Measurements from ENCODE around the gene OR51D1. TPM values are rescaled to one million over a fixed set of nuclear protein-coding genes. Genes with fewer than 3 reads are reported as not detected.

OR51D1 gene
- polyA plus RNA-seq, 1 donor (not counting 4 experiments of a cell fraction or from before 2014, with no cell fraction given) = not detected

DNA sequence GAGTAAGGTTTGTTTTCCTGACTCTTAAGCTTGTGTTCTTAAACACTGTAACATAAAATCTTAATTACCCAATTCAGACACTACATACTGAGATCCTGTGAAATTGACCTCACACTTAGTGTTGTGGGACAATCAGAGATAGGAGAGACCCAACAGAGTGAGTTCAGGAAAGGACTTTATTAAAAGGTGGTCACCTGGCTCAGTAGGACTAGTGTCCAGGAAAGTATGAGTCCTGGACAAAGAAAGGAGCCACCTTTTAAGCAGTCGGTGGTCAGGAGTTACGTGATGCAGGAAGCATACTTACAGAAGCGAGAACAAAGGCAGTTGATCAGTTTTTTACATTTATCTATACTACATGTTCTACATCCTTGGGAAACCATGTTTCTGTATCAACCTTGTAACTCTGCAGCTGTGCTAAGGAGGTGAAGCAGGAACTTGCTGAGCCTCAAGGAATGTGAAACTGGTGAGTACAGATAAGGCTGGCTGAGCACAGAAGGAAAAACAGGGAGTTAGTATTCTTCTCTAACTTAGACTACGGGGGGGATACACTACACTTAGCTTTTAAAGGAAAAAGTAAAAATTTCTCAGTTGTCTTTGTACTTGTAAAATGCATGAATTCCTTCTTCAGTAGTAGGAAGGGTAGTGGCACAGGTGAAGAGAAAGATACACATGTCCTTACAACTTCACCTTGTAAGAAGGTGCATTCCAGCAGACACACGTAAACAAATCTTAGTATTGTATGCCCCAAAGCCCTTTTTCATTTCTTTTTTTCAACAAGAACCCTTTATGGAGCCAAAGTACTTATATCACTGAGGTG, 21.6 kb downstream of the OR51D1 start:
- no peak overlapping the region for H3K4me2 ChIP-seq (ENCODE audit: control insufficient read depth, extremely low read depth, insufficient read depth, low read depth, low read length)
- DNase-seq (ENCODE audit: low read depth, low spot score) (no peak), FAIRE-seq (no peak)
- H3K27me3 ChIP-seq (ENCODE audit: control insufficient read depth, extremely low read depth, insufficient read depth, low read length) = no peaks in the 10 kb centered on the region
- no peak overlapping the region for H2AFZ ChIP-seq (ENCODE audit: control insufficient read depth, low read length)
- no peaks in the 10 kb centered on the region for H3K9me3 ChIP-seq (ENCODE audit: control insufficient read depth, low read depth, low read length)
- no peaks in the 10 kb centered on the region for H3K9me1 ChIP-seq (ENCODE audit: control insufficient read depth, extremely low read depth, insufficient read depth, low read length)
- H3K79me2 ChIP-seq (ENCODE audit: control insufficient read depth, insufficient read depth, low read length) = no peaks in the 10 kb centered on the region
- H3K36me3 ChIP-seq (ENCODE audit: control insufficient read depth in 2 of 2, extremely low read depth in 1 of 2, insufficient read depth in 2 of 2, low read length in 2 of 2) = no peaks in the 10 kb centered on the region
- dilution Hi-C loops (cut with MboI; ENCODE audit: extremely low pct_ligation_motif_present, low sequenced_read_pairs) = no loop called here
- no peaks in the 10 kb centered on the region for H4K20me1 ChIP-seq (ENCODE audit: control insufficient read depth, extremely low read depth, insufficient read depth, low read length)
- TF ChIP-seq, protein P1, sequence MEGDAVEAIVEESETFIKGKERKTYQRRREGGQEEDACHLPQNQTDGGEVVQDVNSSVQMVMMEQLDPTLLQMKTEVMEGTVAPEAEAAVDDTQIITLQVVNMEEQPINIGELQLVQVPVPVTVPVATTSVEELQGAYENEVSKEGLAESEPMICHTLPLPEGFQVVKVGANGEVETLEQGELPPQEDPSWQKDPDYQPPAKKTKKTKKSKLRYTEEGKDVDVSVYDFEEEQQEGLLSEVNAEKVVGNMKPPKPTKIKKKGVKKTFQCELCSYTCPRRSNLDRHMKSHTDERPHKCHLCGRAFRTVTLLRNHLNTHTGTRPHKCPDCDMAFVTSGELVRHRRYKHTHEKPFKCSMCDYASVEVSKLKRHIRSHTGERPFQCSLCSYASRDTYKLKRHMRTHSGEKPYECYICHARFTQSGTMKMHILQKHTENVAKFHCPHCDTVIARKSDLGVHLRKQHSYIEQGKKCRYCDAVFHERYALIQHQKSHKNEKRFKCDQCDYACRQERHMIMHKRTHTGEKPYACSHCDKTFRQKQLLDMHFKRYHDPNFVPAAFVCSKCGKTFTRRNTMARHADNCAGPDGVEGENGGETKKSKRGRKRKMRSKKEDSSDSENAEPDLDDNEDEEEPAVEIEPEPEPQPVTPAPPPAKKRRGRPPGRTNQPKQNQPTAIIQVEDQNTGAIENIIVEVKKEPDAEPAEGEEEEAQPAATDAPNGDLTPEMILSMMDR (optimal IDR thresholded peaks at IDR 0.05 in 1 of 3, IDR thresholded peaks at IDR 0.05 in 1 of 3, conservative IDR thresholded peaks at IDR 0.05 in 1 of 3; ENCODE audit: extremely low read depth in 1 of 3, insufficient read depth in 2 of 3, low read length in 3 of 3) = no peak
- no peak for TF ChIP-seq EZH2 (IDR thresholded peaks at IDR 0.05; ENCODE audit: low read length)
- no peaks in the 10 kb centered on the region for H3K4me1 ChIP-seq (ENCODE audit: control insufficient read depth, extremely low read depth, insufficient read depth, low read length)
- H3K4me3 ChIP-seq (ENCODE audit: control insufficient read depth in 2 of 3, extremely low read depth in 1 of 3, insufficient read depth in 2 of 3, low read depth in 1 of 3, low read length in 3 of 3) = no peak overlapping the region
- H3K27ac ChIP-seq (ENCODE audit: control insufficient read depth, insufficient read depth, low read length) = no peak overlapping the region
- H3K9ac ChIP-seq (ENCODE audit: control insufficient read depth, extremely low read depth, insufficient read depth, low read length) = no peak overlapping the region

DNA sequence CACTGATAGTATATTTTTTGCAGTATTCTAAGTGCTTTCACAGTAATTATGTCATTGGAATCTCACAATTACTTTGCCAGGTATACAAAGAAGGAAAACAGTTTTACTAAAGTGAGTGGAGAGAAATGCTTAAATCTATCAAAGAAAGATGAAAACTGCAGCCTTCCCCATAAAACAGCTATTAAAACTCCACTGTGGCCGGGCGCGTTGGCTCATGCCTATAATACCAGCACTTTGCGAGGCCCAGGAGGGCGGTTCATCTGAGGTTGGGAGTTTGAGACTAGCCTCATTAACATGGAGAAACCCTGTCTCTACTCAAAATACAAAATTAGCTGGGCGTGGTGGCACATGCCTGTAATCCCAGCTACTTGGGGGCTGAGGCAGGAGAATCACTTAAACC, 25.6 kb downstream of the OR51D1 start:
- DNase-seq (ENCODE audit: low read depth, low spot score) = no peak
- no peak overlapping the region for H2AFZ ChIP-seq (ENCODE audit: control insufficient read depth, low read length)
- FAIRE-seq = no peak
- no peaks in the 10 kb centered on the region for H3K27me3 ChIP-seq (ENCODE audit: control insufficient read depth, extremely low read depth, insufficient read depth, low read length)
- H3K4me3 ChIP-seq (ENCODE audit: control insufficient read depth in 2 of 3, extremely low read depth in 1 of 3, insufficient read depth in 2 of 3, low read depth in 1 of 3, low read length in 3 of 3) = no peak overlapping the region
- dilution Hi-C loops (cut with MboI; ENCODE audit: extremely low pct_ligation_motif_present, low sequenced_read_pairs) = no loop called here
- H3K4me1 ChIP-seq (ENCODE audit: control insufficient read depth, extremely low read depth, insufficient read depth, low read length) = no peaks in the 10 kb centered on the region
- H3K9ac ChIP-seq (ENCODE audit: control insufficient read depth, extremely low read depth, insufficient read depth, low read length) = no peak overlapping the region
- H3K36me3 ChIP-seq (ENCODE audit: control insufficient read depth in 2 of 2, extremely low read depth in 1 of 2, insufficient read depth in 2 of 2, low read length in 2 of 2) = no peaks in the 10 kb centered on the region
- TF ChIP-seq, protein P1 (optimal IDR thresholded peaks at IDR 0.05 in 1 of 3, IDR thresholded peaks at IDR 0.05 in 1 of 3, conservative IDR thresholded peaks at IDR 0.05 in 1 of 3; ENCODE audit: extremely low read depth in 1 of 3, insufficient read depth in 2 of 3, low read length in 3 of 3) = no peak
- no peak for TF ChIP-seq EZH2 (IDR thresholded peaks at IDR 0.05; ENCODE audit: low read length)
- H3K9me3 ChIP-seq (ENCODE audit: control insufficient read depth, low read depth, low read length) = no peaks in the 10 kb centered on the region
- no peak overlapping the region for H3K27ac ChIP-seq (ENCODE audit: control insufficient read depth, insufficient read depth, low read length)
- H3K9me1 ChIP-seq (ENCODE audit: control insufficient read depth, extremely low read depth, insufficient read depth, low read length) = no peaks in the 10 kb centered on the region
- H3K4me2 ChIP-seq (ENCODE audit: control insufficient read depth, extremely low read depth, insufficient read depth, low read depth, low read length) = no peak overlapping the region
- H3K79me2 ChIP-seq (ENCODE audit: control insufficient read depth, insufficient read depth, low read length) = no peaks in the 10 kb centered on the region
- H4K20me1 ChIP-seq (ENCODE audit: control insufficient read depth, extremely low read depth, insufficient read depth, low read length) = no peaks in the 10 kb centered on the region

All from keratinocyte (primary cell).